ENCODE measurements around the gene BHLHE23. TPM values are rescaled to one million over a fixed set of nuclear protein-coding genes. Genes with fewer than 3 reads are reported as not detected.

Gene BHLHE23
- total and polyA plus RNA-seq, 4 donors = not detected

DNA sequence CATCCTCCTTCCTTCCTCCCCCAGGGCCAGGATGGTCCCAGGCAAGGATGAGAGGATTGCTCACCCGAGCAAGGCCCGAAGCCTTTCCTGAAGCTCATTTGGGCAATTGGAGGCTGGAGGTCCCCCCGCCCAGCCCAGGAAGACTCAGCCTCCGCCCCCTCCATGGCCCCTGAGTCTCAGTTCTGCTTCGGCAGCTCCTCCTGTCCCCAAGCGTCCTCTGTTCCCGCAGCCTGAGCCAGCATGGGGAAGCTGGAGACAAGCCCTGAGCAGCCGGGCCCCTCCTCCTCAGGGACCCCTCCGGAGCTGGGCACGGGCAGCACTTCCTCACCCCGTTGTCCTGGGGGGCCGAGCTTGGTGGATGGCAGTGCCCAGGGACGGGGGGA lies 28.2 kb downstream of the BHLHE23 start:
- Histone ChIP-seq H3K4me3 (no peak overlapping the region), H3K36me3 (ENCODE audit: control insufficient read depth in 4 of 4, insufficient read depth in 4 of 4, low read length in 4 of 4) (no peaks in the 10 kb centered on the region), H3K27me3 (ENCODE audit: control insufficient read depth in 3 of 3, insufficient read depth in 3 of 3, low read length in 2 of 3) (peaks cover 0 to 55% (median 39%) of the 10 kb centered on the region in 3 donors), H3K9ac (ENCODE audit: insufficient read depth in 1 of 2, low read length in 2 of 2) (no peak overlapping the region), H3K9me3 (ENCODE audit: control insufficient read depth in 4 of 4, insufficient read depth in 3 of 4, low read length in 3 of 4) (peaks cover 0 to 2% (median 0%) of the 10 kb centered on the region in 4 donors), H3K27ac (ENCODE audit: low read depth in 1 of 2, low read length in 1 of 2) (no peak overlapping the region), H3K4me1 (ENCODE audit: control insufficient read depth in 5 of 5, insufficient read depth in 5 of 5, low read length in 5 of 5) (no peaks in the 10 kb centered on the region)
- DNase-seq (no peak), ATAC-seq (ENCODE audit: insufficient read depth, low FRiP score) (no peak)
- WGBS, 2 donors = 19 to 47% methylated on average over 13 of the region's 13 CpGs
- TF ChIP-seq, protein P1, sequence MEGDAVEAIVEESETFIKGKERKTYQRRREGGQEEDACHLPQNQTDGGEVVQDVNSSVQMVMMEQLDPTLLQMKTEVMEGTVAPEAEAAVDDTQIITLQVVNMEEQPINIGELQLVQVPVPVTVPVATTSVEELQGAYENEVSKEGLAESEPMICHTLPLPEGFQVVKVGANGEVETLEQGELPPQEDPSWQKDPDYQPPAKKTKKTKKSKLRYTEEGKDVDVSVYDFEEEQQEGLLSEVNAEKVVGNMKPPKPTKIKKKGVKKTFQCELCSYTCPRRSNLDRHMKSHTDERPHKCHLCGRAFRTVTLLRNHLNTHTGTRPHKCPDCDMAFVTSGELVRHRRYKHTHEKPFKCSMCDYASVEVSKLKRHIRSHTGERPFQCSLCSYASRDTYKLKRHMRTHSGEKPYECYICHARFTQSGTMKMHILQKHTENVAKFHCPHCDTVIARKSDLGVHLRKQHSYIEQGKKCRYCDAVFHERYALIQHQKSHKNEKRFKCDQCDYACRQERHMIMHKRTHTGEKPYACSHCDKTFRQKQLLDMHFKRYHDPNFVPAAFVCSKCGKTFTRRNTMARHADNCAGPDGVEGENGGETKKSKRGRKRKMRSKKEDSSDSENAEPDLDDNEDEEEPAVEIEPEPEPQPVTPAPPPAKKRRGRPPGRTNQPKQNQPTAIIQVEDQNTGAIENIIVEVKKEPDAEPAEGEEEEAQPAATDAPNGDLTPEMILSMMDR (IDR thresholded peaks at IDR 0.05; ENCODE audit: control extremely low read depth, extremely low read depth) = no peak

DNA sequence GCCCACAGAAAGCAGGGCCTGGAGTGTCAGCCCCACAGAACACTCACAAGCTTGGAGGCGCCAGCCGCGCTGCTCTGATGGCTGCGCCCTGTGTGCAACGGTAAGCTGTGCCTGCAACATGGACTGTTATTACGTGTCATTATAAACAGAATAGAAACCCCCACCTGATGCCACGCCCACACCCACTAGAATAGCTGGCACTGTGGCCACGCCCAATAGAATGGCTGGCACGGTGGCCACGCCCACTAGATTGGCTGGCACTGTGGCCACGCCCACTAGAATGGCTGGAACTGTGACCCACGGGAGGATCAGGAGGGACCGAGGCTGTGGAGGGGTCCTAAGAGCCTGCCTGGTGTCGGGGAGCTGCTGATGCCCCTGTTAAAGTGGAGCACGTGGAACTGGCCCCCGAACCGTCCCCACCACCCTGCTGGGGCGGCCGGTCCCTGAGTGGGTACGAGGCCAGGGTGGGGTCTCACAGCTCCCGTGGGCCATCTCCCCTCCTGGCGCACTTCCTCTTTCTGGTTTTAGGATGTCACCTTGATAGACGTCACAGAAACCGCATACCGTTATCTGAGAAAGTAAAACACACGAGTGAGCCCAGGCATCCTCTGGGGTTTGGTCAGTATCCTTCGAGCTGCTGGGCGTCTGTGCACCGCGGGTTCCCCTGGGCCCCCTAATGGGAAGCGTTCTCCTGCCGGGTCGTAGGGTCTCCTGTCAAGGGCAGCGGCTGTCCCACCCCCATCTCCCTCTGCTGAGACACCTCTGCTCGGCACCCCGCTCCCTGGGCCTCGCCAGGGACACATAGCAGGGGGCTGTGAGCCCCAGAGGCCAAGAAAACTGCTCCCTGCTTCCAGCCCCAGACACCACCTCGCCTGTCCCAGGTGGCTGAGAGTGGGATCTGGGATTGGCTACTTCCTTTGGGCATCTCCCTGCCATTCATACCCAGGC lies 28.9 kb downstream of the BHLHE23 start:
- TF ChIP-seq, protein P1 (IDR thresholded peaks at IDR 0.05; ENCODE audit: control extremely low read depth, extremely low read depth) = no peak
- Histone ChIP-seq H3K4me1 (ENCODE audit: control insufficient read depth in 5 of 5, insufficient read depth in 5 of 5, low read length in 5 of 5) (no peaks in the 10 kb centered on the region), H3K27ac (ENCODE audit: low read depth in 1 of 2, low read length in 1 of 2) (no peak overlapping the region), H3K27me3 (ENCODE audit: control insufficient read depth in 3 of 3, insufficient read depth in 3 of 3, low read length in 2 of 3) (peaks cover 0 to 61% (median 43%) of the 10 kb centered on the region in 3 donors), H3K9me3 (ENCODE audit: control insufficient read depth in 4 of 4, insufficient read depth in 3 of 4, low read length in 3 of 4) (peaks cover 0 to 2% (median 0%) of the 10 kb centered on the region in 4 donors), H3K4me3 (no peak overlapping the region), H3K36me3 (ENCODE audit: control insufficient read depth in 4 of 4, insufficient read depth in 4 of 4, low read length in 4 of 4) (no peaks in the 10 kb centered on the region), H3K9ac (ENCODE audit: insufficient read depth in 1 of 2, low read length in 2 of 2) (no peak overlapping the region)
- ATAC-seq (ENCODE audit: insufficient read depth, low FRiP score) = no peak
- 37 to 53% methylated on average over 38 of the region's 38 CpGs for WGBS, 2 donors
- DNase-seq = no peak

GRCh38 chr20:62976886-62977285 lies 29.9 kb downstream of the BHLHE23 start:
- H3K4me3 ChIP-seq = no peak overlapping the region
- 76 to 82% methylated on average over 16 of the region's 16 CpGs for WGBS, 2 donors
- no peak overlapping the region for H3K27ac ChIP-seq (ENCODE audit: low read depth in 1 of 2, low read length in 1 of 2)
- peaks cover 0 to 2% (median 0%) of the 10 kb centered on the region in 4 donors for H3K9me3 ChIP-seq (ENCODE audit: control insufficient read depth in 4 of 4, insufficient read depth in 3 of 4, low read length in 3 of 4)
- no peak overlapping the region for H3K9ac ChIP-seq (ENCODE audit: insufficient read depth in 1 of 2, low read length in 2 of 2)
- ATAC-seq (ENCODE audit: insufficient read depth, low FRiP score) = no peak
- TF ChIP-seq, protein P1 (IDR thresholded peaks at IDR 0.05; ENCODE audit: control extremely low read depth, extremely low read depth) = no peak
- H3K27me3 ChIP-seq (ENCODE audit: control insufficient read depth in 3 of 3, insufficient read depth in 3 of 3, low read length in 2 of 3) = peaks cover 0 to 66% (median 46%) of the 10 kb centered on the region in 3 donors
- H3K4me1 ChIP-seq (ENCODE audit: control insufficient read depth in 5 of 5, insufficient read depth in 5 of 5, low read length in 5 of 5) = no peaks in the 10 kb centered on the region
- no peaks in the 10 kb centered on the region for H3K36me3 ChIP-seq (ENCODE audit: control insufficient read depth in 4 of 4, insufficient read depth in 4 of 4, low read length in 4 of 4)
- no peak for DNase-seq
